ENCODE data around the gene LIN52.

The LIN52 gene

DNA sequence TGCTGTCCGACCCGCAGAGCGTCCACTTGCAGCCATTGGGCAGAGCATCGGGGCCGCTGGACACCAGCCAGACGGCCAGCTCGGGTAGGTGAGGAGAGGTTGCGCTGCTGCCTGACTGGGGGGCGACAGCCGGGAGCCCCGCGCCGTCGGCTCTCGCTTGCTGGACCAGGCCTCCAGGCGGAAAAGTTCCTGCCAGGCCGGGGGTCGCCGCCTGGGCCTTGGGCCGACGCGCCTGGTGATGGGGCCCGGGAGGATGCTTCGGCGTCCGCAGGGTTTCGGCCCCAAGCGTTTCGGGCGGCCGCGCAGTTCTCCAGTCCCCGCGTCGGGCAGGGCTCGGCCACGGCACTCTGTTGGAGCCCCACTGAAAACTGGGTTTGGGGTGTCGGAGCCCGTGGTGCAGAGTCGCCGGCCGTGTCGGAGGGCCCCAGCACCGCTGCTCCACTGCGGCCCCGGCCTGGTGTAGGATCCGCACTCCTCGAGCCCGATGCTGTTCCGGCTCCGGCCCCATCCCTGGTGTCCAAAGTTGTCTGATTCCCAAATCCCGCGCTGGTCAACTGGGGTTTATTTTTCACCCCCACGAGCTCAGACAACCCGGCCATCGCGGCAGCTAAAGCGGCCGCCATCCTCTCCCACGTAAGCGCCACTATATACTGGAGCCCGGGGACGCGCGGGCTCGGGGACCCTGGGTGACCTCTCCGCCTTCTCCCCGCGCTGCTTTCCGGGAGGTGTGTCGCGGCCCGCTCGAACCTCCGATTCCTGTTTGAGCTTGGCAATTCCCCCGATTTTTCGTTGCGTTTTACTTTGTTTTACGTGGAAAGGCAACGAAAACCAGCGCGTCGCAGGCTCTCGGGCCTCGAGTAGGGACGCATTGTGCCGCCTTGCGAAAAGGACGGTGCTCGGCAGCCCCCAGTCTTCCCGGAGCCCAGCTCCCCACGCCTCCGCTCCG, 155.4 kb downstream of the LIN52 start:
- no peak for DNase-seq

DNA sequence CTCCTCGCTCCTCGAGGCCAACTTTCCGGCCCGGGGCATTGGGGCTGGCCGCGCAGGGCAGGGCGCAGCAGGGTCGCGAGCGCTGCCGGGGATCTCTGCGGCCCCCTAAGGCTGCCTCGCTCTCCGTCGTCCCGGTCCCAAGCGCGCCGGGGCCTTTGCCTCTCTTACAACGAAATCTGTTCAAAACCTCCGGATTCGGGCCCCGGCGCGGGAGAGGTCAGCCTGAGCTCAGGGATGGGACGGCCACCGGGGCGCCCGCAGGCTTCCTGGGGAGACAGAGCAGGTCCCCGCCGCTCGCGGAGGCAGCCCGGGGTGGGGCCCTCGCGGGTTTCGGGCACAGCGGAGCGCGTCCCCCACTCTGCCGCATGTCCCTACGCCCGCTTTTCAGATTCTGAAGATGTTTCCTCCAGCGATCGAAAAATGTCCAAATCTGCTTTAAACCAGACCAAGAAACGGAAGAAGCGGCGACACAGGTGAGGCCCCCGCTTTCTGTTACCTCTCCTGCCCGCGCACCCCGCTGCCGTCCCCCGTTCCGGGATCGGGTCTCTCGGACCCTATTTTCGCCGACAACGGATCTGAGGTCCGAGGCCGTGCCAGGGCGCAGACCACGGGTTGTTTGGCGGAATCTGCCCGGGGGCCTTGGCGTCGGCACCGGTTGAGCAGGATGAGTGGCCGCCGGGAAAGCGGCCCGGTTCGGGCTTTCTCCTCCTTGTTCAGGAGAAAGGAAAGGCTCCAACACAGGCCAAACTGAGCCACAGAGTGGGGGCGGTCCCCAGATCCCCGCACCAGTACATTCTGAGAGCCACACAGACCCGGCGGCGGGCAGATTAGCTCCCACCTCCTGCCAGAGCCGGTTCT, 156.3 kb downstream of the LIN52 start:
- no peak for DNase-seq

DNA sequence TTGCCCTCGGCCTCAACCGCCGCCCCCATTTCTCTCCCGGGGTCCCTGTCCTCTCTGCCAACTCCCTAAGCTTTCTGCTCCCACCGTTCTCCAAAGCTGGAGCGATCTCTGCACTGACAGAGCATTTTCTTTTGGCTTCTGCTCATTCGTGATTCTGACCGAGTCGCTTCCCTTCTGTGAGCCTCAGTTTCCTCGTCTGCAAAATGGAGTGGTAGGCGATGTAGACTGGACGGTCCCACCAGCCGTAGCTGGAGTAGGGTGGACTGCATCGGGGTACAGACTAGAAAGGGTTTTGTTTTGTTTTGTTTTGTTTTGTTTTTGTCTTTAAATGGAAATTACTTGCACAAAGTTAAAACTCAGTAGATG, 156.9 kb downstream of the LIN52 start:
- DNase-seq: no peak

DNA sequence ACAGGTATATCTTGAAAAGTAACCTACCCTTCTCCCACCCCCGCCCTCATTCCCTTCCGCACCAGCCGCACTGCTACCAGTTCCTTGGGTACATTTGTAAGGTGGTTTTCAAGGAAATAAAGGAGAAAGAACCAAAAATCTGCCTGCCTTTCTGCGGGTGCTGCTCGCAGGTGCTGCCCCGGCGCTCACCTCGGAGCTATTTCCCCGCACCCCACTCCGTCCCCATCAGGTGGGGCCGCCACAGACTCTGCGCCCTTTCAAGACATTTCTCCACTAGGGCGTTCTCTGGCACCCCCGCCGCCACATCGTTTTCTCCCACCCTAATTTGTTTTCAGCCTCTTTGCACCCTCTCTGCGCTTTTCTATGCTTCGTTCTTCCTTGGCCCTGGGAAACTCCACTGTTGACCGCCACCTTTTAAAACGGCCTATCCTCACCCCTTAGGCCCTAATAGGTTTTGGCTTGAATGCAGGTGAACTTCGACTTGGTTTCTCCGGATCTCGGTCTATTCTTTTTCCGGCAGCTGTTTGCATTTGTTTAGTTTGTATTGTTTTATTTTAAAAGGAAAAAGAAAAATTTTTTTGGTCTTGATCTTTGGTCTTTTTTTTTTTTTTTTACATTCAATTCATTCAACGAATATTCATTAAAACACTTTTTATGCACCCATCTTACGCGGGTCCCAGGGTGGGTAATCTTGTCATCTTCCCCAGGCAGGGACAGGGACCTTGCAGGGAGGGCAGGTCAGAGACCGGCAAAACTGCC, 157.4 kb downstream of the LIN52 start:
- DNase-seq: no peak

DNA sequence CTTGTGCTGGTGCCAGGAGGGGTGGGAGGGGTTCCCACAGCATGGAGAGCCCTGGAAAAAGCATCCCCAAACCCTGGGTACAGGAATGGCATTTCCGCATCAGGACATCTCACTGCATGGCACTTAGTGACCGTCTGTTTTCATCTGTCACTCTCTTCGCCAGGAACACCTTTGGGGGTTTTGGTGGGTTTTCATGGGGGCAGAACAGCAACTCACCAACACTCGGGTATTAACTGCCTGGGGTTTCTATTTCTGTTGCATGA, 158.0 kb downstream of the LIN52 start:
- DNase-seq: no peak

DNA sequence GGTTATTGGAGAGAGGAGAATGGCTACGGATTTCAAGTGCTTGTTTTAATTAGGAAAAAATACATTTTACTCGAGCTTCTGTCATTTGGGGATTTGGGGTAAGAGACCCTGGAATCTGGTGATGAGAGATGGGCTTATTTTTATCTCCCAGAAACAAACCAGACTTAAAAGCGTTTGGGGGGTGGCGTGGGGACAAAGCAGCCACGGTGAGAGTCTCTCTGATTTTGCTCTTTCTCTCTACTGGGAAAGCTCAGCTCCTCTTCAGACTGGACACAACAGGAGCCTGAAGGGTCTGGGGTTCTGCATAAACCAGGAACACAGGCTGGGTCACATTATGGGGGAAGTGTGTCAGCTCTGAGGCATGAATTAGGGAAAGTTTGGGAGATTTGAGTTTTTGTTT, 158.3 kb downstream of the LIN52 start:
- no peak for DNase-seq

DNA sequence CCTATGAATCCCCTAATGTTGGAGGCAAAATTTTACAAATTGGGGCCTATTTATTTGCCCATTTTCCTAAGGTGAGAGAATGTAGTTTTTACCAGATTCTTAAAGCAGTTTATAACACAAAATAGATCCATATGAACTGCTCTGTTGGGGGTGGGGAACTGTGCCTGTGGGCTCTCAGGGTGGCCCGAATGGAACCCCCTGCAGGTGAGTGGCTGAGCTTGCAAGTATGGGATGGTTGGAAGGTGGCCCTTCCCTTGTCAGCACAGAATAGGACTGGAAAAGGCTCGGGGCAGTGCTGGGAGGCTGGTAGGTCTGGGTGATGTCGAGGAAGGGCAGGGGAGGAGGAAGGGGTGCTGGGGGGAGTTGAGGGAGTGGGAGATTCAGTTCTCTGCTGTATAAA, 159.4 kb downstream of the LIN52 start:
- no peak for DNase-seq

DNA sequence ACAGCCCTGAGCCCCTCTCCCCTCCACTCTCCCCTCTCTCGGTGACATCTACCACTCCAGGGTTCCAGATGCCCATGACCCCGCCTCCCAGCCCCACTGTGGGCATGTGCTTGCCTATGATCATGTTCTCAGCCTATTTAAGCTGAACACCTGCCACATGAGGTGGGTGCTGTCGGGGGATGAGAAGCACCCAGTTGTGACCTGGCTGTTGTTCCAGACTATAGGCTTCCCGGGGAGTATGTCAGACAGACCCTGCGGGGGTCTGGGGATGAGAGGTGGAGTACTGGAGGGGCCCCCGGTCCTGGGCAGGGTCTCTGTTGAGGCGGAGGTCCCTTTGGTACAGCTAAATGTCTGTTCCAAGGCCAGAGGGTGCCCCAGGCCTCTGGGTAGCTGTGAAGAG, 160.5 kb downstream of the LIN52 start:
- DNase-seq: no peak

DNA sequence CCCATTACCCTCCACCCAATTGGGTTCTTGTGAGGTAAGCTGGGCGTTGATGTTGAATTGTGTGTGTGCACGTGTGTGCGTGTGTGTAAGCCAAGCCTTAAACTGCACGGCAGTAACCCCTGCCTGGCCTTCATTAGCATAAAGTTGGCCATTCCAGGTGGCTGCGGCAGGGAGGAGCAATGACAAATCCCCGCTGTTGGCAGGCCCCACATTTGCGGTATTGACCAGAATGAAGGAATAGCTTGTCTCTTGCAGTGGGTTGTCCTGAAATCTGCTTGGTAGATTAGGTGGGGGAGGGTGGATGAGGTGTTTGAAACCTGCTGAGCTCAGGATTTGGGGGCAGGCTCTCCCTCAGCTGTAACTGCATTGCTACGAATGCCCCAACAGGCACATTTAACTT, 161.8 kb downstream of the LIN52 start:
- DNase-seq: no peak

DNA sequence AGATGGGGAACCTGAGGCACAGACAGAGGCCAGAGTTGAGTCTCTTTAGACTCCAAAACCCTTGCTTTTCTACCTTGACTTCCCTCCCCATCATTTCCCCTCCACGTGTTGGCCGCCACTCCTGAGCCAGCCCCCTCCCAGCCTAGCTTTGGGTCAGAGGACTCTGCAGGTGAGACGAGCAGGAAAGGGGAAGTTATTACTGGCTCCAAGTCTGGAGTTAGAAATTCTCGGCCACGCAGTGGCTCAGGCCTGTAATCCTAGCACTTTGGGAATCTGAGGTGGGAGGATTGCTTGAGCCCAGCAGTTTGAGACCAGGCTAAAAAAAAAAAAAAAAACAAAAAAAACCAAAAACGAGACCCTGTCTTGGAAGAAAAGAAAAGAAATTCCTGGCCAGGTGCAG, 163.3 kb downstream of the LIN52 start:
- DNase-seq: no peak

DNA sequence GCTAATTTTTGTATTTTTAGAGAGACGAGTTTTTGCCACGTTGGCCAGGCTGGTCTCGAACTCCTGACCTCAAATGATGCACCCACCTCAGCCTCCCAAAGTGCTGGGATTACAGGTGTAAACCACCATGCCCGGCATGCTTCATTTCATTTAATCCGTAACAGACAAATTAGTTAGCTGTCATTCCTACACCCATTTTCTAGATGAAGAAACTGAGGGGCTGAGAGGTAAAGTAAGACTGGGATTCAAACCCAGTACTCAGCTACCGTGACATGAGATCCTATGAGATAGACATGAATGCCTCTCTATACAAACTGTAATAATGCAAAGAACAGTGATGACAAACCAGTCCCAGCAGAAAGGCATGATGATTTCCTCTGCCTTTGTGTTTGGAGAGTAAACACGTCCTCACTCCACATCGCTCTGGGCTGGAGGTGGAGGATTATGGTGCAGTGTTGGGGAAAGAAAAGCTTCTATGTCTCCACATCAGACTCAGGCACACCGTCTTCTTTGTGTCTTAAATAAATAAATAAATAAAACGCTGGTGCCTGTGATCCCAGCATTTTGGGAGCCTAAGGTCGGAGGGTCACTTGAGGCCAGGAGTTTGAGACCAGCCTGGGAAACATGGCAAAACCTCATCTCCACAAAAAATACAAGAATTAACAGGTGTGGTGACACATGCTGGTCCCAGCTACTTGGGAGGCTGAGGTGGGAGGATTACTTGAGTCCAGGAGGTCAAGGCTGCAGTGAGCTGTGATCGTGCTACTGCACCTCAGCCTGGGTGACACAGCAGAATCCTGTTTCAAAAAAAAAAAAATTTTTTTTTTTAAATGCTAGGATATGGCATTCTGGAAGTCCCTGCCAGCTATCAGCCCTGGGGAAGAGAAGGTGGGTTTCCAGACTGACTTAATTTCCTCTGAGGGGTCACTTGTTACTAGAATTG, 164.9 kb downstream of the LIN52 start:
- DNase-seq: no peak

All from activated effector memory CD4-positive, alpha-beta T cell treated with anti-CD3 and anti-CD28 coated beads, Interleukin-2, amount 50 U/mL, for 16 hours (primary cell).